ENCODE results near the gene CCR9.

- TF ChIP-seq, protein P1, sequence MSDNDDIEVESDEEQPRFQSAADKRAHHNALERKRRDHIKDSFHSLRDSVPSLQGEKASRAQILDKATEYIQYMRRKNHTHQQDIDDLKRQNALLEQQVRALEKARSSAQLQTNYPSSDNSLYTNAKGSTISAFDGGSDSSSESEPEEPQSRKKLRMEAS (IDR thresholded peaks at IDR 0.05; ENCODE audit: low read depth, low read length): no peak
- TF ChIP-seq EP300 (IDR thresholded peaks at IDR 0.05; ENCODE audit: borderline replicate concordance in 1 of 2, control insufficient read depth in 1 of 2, low read depth in 2 of 2, low read length in 2 of 2): peak in 1 of 2 experiments; percentile 86; a peak in 1 of 4 replicates
- TF ChIP-seq, protein P2, sequence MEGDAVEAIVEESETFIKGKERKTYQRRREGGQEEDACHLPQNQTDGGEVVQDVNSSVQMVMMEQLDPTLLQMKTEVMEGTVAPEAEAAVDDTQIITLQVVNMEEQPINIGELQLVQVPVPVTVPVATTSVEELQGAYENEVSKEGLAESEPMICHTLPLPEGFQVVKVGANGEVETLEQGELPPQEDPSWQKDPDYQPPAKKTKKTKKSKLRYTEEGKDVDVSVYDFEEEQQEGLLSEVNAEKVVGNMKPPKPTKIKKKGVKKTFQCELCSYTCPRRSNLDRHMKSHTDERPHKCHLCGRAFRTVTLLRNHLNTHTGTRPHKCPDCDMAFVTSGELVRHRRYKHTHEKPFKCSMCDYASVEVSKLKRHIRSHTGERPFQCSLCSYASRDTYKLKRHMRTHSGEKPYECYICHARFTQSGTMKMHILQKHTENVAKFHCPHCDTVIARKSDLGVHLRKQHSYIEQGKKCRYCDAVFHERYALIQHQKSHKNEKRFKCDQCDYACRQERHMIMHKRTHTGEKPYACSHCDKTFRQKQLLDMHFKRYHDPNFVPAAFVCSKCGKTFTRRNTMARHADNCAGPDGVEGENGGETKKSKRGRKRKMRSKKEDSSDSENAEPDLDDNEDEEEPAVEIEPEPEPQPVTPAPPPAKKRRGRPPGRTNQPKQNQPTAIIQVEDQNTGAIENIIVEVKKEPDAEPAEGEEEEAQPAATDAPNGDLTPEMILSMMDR (IDR thresholded peaks at IDR 0.05 in 2 of 3, conservative IDR thresholded peaks at IDR 0.05 in 1 of 3; ENCODE audit: control insufficient read depth in 2 of 3, extremely low read depth in 1 of 3, insufficient read depth in 1 of 3, low read depth in 3 of 3, low read length in 3 of 3): no peak
These were observed 8.2 kb upstream of the CCR9 start for GRCh38 chr3:45878124-45878523.
